GM18868 (cell line): ENCODE measurements around the gene SIK2.
"Not testable (repeated sequence)": the region's sequence is repeated elsewhere in the genome, so short reads cannot be mapped to it uniquely, and the experiment has no call there.

ENCODE experiments used
- ATAC-seq: cut with Tn5 transposase; IDR thresholded peaks from one replicate; pipeline ENCODE4 v1.9.1; 2021; ENCODE audit warnings: mild to moderate bottlenecking, moderate library complexity; ENCODE audit not compliant: unreplicated experiment

SIK2 gene

GRCh38 chr11:111623527-111624030, 21.3 kb downstream of the SIK2 start:
- peak; percentile 84 for ATAC-seq

DNA sequence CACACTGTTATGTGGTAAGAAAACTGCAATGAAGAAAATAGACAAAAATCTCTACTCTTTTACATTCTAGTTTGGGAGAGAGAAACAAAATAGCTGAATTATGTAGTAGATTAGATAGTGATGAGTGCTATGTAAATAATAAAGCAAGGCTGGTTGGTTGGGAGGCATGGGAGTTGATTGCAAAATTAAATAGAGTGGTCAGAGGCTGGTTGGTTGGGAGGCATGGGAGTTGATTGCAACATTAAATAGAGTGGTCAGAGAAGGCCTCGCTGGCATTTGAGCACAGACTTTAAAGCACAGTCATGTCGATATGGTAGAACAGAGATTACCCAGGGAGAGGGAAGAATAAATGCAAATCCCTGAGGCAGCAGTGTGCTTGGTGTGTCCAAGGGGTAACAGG, 22.4 kb downstream of the SIK2 start:
- ATAC-seq = no peak

GRCh38 chr11:111627591-111627990, 25.3 kb downstream of the SIK2 start:
- no peak for ATAC-seq

DNA sequence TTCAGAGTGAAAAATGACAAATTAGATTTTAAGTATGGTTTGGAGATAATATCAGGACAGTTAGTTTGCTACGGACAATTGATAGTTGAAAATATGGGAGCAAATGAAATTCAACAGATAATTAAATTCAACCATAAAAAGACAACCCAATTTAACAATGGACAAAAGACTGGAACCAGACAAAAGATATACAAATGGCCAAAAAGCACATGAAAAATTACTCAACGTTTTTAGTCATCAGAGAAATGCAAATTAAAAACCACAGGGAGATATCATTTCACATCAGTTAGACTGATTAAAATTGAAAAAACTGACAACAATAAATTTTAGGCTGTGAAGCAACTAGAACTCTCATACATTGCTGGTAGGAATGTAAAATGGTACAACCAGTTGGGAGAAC, 27.2 kb downstream of the SIK2 start:
- no peak for ATAC-seq

DNA sequence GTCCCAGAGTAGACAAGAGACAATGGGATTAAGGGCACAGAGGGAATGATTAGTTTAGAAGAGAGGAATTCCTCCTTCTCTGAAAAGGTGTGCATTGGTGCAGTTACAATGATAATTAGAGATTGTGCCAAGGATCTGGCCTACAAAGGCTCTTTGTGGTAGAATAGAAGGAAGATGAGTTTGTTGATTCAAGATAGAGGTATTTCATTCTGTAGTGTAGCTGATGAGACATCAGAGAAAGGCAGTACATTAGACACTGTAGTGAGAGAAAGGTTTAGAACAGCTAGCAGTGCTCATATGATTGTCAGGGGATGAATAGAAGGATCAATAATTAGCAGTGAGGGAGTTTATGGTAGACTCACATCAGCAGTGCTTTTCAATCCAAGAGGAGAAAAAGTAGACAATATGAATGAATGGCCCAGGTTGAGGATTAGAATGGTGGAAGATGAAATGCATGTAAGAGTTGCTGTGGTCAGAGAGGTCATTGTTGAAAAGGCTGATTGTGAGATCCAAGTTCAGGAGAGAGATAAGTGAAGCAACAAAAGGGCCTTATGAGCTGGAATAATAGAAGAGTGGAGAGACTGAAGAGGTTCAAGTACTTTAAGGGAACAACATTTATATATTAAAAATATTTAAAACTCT, 28.9 kb downstream of the SIK2 start:
- ATAC-seq = no peak

DNA sequence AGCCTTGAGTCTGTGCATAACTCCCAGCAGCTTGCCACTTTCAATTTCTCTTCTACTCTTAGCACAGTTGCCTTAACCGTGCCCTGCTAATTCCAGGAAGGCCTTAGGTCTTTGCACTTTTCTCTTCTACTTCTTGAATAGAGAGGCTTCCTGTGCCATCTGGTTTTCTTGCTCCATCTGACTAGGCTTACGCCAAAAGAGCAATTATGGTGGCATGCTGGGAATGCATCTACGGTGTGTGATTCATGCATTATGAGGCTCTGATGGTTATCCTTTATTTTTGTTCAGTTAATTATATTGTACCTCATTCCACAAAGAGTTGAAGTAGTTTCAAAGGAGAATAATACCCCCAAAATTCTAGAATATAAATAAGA, 29.4 kb downstream of the SIK2 start:
- no peak for ATAC-seq

GRCh38 chr11:111632516-111633220, 30.4 kb downstream of the SIK2 start:
- ATAC-seq = no peak

- ATAC-seq = no peak
These were observed 31.0 kb downstream of the SIK2 start for GRCh38 chr11:111633248-111633647.

- no peak for ATAC-seq
These were observed 31.6 kb downstream of the SIK2 start for GRCh38 chr11:111633756-111634362.

DNA sequence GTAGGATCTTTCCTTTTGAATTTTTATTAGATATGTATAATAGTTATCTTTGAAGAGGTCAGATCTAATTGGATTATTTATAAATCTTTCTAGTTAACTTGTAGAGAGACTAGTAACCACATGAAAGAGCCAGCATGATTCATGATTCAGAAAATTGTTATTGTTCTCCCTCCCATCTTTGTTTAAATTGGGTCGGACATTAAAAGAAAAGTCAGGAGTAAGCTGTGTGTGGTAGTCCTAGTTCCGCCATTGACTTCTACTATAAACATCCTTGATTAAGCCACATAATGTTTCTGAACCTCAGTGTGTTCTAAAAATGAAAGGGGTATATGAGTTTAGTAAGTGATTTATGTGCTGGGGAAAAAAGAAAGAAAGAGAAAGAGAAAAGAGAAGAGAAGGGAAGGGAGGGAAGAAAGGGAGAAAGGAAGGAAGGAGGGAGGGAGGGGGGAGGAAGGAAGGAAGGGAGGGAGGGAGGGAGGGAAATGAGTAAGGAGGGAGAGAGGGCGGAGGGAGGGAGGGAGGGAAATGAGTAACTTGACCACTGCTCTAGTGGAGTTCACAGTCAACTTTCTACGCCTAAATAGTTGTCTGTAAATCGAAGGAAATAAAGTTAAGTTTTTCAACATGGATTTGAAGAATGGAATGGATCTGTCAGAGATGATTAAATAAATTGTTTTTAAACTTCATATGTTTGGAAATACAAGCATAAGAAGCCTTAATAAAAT, 32.9 kb downstream of the SIK2 start:
- ATAC-seq = no peak

GRCh38 chr11:111635706-111636045, 33.4 kb downstream of the SIK2 start:
- ATAC-seq = no peak

DNA sequence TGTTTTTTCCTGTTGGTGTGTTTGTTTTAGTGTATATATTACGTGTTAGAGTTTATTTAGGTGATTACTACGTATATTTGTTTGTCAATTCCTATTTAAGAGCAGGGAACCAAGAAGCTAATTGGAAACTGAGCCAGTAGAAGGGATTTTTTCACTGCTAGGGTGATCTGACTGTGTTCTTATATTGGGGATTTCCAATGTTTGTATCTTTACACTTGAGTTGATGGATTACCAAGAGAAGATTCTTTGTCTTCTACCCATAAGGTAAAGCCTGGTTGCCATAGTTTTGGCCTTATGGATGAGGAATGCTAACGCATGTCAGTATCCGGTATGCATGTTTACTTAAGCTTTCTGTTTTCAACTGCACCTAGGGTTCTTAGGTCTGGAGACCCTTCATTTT, 35.6 kb downstream of the SIK2 start:
- ATAC-seq = peak; percentile 74

DNA sequence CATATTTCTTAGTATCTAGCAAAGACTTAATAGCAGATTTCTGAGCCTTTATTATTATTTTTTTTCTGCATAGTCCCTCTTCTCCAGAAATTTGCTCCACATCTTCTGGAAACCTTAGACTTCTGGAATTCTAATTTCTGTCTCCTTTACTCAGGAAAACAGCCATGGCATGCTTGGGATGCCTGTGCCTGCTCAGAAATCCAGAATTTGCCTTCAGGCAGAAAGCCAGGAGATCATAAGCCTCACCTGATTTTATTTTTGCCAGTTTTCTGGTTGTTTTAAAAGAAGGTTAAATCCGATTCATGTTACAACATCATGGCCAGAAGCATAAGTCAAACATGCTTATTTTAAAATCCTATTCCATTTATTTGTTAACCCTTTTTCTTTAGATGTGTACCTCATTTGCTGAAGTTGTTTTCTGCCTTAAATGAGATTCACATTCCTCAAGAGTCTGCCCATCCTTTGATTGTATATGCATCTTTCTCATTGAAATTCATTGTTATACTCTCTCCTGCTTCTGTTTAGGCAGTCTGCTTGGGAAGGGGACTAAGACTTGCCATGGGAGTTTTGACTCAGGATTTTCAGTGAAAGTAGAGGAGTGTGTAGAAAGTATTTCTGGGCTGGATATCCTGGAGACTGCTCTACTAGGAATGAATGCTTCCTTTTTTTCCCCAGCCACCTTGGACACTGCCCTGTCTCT, 37.1 kb downstream of the SIK2 start:
- no peak for ATAC-seq

GRCh38 chr11:111641339-111642015, 39.2 kb downstream of the SIK2 start:
- ATAC-seq = no peak

- no peak for ATAC-seq
These were observed 40.3 kb downstream of the SIK2 start for GRCh38 chr11:111642542-111642941.

GRCh38 chr11:111644922-111645321, 42.7 kb downstream of the SIK2 start:
- ATAC-seq = no peak

DNA sequence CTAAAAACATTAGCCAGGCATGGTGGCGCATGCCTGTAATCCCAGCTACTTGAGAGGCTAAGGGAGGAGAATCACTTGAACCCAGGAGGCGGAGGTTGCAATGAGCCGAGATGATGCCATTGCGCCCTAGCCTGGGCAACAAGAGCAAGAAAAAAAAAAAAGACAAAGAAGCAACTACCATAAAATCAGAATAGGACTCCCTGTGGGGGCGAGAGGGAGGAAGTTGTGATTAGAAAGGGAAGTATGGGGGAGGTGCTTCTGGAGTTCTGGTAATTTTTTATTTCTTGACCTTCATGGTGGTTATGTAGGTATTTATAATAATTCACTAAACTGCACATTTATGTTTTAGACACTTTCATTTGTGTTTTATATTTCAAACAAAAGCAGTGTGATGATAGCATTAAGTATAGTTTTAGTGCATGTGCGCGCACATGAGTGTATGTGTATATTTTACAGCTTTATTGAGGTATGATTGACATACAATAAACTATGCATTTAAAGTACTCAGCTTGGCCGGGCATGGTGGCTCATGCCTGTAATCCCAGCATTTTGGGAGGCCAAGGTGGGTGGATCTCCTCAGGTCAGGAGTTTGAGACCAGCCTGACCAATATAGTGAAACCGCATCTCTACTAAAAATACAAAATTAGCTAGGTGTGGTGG, 43.5 kb downstream of the SIK2 start:
- no peak for ATAC-seq

- ATAC-seq = not testable (repeated sequence)
These were observed 49.1 kb downstream of the SIK2 start for GRCh38 chr11:111651336-111651735.

DNA sequence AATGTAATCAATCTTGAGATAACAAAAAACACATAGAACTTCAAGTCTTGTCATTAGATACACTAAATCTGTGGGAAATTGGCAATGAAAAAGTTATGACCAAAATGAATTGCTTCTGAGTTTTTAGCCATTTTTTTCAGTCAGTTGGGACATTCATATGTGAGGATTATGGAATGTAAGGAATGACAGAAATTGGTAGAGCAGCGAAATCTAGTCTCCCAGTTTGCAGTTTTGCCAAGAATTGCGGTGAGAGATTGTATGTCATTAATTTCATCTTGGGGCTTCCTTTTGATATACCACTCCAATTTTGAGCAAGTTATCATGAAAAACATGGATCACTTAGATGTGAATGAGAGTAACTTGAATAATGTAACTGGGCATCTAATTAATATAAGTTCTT, 49.9 kb downstream of the SIK2 start:
- ATAC-seq = no peak

DNA sequence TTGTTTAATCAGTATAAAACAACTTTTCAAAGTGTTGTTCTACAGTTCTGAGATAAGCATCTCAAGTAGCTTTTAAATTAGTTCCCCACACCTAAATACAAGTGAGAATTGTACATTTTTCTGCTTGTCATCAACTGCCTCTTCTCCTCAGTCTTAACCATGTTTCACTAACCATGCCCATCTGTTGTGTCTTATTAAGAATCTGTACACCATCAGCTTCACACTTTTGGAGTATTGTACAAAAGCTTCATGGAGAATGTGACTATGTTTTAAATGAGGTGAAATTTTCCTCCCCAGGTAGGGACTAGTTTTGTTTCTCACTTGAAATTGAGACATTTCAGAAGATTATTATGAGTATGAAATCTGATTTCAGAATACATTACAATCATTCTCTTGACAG, 52.4 kb downstream of the SIK2 start:
- no peak for ATAC-seq
